Occipital lobe (tissue), 2 donors: ENCODE data around the gene PPM1F. TPM values are rescaled to one million over a fixed set of nuclear protein-coding genes. Genes with fewer than 3 reads are reported as not detected.

ENCODE experiments used
- DNase-seq: peaks from one replicate; lab custom pipeline; 2025; lab: John Stamatoyannopoulos, UW
- total RNA-seq: library from RNA; depleted of rRNA; stranded (reverse); fragments of >200 nt; gene quantifications from one replicate; pipeline ENCODE4 v1.2.3, GENCODE V29; 2014

Gene PPM1F
- 22.6 TPM for total RNA-seq

- DNase-seq: peak; percentile 79
Observed at GRCh38 chr22:21952586-21953571, at the start of gene PPM1F. Gene PPM1F, minus strand, starts transcription at chr22:21952848. Its CDS starts 6,800 bp downstream, at chr22:21946048.

DNA sequence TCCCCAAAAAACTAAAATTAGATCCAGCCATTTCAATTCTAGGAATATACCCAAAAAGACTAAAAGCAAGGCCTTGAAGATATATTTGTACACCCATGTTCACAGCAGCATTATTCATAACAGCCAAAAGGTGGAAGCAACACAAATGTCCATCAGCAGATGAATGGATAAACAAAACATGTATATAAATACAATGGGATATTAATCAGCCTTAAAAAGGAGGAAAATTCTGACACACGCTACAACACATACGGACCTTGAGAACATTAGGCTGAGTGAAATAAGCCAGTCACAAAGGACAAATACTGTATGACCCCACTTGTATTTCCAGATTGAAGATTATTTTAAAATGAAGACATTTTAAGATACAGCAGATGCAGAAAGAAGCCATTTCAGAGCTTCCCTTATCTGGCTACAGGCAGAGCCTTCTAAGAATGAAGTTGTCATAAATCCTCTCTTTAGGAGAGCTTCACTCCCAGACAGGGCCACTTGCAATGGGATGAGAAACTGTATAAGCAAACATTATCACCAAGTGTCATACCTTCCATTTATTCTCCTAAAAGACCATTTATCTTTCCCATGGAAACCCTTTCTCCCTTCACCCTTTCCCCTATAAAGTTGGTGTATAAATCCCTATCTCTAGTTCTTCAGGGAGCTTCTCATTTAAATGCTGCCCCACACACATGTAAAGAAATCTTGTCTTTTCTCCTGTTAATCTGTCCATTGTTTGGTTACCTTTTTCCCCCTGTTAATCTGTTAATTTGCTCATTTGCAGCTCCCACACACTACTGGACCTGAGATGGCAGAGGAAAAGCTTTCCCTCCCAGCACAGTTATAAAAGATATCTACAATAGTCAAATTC, 49.2 kb upstream of the PPM1F start:
- DNase-seq: no peak

GRCh38 chr22:21998595-21999247, 46.1 kb upstream of the PPM1F start:
- DNase-seq: no peak

DNA sequence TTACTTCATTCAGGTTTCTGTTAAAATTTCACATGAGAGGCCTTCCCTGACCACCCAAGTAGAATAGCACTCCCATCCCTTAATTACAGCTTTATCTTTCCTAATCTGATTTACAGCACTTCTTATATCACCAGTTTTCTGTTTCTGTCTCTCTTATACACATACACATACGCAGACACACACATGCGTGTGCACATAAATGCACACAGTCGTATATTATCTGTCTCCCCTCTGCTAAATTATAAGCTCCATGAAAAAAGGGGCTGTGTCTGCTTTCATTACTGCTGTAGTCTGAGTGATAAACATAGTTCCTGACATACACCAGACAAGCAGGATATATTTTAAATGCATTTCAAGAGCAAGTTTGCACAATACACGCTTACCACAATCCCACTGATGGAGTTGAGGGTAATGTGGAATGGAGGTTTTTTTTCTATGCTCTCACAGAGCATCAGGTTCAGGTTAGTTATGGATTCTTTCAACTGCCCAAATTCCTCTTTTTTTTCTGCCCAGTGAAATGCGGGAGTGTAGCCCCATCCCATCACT, 43.6 kb upstream of the PPM1F start:
- DNase-seq: no peak

DNA sequence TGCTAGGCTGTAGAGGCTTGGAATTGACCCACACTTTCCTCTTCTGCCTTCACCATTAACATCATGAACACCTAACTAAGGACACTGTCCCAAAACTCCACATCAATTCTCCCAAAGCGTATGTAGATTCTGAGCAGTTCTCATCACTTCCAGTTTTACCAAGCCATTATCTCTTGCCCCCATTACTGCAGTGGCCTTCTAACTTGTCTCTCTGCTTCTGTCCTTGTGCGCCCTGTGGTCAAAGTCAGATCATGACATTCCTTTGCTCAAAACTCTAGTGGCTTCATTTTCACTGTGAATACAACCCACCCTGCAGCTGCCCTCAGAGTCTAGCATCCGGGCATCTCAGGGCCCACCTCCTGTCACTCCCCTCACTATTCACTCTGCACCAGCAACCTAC, 43.0 kb upstream of the PPM1F start:
- no peak for DNase-seq

- DNase-seq: no peak
Observed at GRCh38 chr22:21994881-21995444, 42.3 kb upstream of the PPM1F start.

DNA sequence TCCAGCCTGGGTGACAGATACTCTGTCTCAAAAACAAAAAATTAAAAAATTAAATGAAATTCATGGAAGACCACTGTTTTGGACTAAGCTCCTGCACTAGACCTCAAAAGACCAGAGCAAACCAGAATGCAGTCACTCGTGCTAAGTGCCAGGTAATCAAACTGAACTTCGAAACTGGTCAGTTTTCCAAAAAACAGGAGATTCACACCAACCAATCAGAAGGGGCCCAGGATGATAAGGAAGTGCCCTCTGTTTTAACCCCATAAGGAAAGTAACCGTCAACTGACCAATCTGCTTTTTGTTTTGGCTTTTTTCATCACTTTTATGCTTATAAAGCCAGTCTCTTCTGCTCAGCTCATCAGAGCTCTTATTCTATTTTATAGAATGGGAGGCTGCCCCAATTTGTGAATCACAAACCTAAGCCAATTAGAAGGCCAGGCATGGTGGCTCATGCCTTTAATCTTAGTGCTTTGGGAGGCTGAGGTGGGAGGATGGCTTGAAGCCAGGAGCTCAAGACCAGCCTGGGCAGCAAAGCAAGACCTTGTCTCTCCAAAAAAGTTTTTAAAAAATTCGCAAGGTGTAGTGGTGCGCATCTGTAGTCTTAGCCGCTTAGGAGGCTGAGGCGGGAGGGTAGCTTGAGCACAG, 40.1 kb upstream of the PPM1F start:
- DNase-seq: no peak

GRCh38 chr22:21991774-21992173, 39.1 kb upstream of the PPM1F start:
- DNase-seq: no peak

DNA sequence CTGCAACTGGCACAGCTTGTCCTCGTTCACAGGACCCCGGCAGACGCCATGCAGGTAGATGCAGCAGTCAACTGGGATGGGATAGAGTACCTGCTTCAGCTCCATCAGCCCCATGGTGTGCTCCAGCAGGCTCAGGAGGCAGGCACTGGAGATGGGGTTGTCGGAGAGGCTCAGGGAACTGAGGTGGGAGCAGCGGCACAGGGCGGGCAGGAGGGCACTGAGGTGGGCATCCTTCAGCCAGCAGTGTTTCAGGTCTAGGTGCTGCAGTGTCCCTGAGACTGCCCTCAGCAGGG, 38.6 kb upstream of the PPM1F start:
- no peak for DNase-seq

DNA sequence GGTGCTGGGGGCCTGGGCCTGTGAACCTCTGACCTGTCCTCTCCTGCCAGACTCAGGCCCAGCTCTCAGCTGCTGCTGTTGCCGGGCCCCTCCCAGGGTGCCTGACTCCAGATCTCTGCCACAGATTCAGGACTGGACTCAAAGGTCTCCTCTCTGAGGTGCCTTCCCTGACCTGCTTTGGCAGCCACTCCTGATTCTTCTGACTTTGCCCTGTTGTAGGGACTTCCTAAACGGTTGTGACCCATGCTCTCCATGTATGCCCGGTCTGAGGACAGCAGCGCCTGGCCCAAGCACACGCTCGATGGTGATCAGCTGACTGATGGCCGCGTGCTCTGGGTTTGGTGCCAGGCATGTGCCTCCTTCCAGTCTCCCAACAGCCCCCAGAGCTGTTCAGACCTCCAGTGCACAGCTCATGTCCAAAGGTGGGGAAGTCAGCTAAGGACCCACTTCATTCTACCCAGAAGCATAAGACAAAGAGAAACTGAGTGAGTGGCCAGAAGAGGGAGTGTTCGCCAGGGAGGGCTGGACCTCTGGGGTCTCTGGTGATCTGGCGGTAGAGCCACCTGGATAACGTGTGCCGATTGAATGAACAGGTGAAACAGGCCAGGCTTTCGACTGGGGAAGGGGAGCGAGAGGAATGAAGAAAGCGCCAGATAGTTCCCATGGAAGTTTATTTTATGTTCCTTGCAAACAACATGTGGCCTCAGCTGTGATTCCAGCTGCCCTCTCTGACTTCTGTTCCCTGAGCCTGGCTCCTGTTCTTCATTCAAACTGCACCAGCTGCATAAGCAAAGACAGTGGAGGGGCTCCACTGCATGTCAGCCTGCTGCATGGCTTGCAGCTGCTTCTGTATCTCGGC, 38.0 kb upstream of the PPM1F start:
- DNase-seq: no peak

DNA sequence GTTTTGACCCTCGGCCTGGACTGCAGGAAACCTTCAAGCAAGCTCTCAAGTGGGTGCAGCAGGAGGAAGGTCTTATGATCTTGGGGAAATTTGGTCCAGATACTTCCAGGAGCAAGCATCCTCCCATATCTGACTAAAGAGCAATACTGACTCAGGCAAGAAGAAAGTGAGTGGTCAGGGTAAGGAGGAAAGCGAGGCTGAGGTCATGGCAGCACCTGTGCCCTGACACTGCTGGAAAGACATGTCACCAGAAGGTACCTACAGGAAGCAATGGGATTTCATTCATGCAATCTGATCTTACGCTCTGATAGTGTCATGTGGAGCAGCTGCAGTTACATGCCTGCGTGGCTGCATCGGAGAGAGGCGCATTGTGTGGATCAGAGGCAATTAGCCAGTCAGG, 36.4 kb upstream of the PPM1F start:
- DNase-seq: no peak

- no peak for DNase-seq
Observed at GRCh38 chr22:21985214-21985613, 32.6 kb upstream of the PPM1F start.

DNA sequence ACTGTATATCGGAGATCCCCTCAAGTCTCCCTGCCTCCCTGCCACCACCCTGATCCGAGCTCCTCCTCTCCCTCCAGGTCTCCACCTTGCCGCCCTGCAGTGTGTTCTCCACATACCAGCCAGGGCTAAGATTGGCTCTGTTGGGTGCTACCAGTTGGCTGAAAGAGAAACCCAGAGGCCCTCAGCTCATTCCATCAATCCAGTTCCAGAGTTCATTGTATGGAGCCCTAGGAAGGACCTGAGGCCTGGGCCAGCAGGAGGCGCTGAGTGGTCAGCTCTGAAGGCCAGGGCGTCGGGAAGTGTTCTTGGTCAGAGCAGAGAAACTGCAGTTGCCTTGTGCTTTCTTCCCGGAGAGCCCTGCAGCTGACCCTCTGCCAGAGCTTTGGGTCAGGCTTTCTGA, 32.1 kb upstream of the PPM1F start:
- DNase-seq: no peak

DNA sequence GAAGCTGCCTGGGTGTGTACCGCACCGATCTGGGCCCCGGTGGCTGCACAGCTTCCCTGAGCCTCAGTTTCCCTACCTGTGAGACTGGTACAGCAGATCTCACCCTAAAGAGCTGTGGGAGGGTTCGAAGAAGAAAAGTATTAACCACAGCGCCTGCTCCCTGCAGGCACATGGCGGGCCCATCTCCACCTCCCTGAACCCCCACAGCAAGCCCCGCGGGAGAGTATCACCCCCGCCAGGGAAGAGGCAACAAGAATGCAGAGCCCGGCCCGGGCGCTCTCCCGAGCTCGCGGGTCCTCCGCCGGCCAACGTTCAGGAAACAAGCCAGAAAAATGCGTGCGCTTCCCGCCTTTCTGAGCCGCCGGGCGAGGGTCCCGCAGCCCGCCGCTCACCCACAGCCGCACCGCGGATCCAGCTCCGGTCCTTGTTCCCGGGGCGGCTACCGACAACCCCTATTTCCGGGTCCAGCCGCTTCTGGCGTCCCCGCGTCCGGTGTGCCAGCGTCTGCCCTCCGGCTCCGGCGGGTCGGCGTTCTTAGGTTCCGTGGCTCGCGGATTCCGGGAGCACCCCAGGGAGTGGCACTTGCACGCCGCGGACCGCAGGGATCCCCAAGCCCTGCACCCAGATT, 29.8 kb upstream of the PPM1F start, which contains the start of gene TOP3B:
TOP3B (minus strand) TSS at position 450 of the 628 bp plus-strand sequence. CDS start 7,078 bp downstream, outside the sequence.
- peak; percentile 87 for DNase-seq

DNA sequence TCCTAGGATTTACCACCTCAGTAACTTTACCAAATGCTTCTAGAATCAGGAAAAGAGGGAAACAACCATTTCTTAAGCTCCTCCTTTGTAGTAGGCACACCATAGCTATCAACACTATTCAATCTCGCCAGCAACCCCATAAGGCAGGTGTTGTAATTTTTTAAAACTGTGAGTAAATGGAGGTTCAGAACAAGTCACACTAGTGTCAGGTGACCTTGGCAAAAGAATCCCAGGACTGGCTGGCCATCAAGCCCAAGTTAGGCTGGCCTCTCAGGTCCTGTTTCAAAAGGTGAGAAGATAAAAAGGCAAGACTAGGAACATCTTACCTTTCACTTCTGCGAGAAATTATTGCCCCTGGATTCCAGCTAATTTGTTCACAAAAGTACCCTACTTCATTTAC, 29.2 kb upstream of the PPM1F start:
- DNase-seq: no peak

- no peak for DNase-seq
Observed at GRCh38 chr22:21980547-21980946, 27.9 kb upstream of the PPM1F start.

DNA sequence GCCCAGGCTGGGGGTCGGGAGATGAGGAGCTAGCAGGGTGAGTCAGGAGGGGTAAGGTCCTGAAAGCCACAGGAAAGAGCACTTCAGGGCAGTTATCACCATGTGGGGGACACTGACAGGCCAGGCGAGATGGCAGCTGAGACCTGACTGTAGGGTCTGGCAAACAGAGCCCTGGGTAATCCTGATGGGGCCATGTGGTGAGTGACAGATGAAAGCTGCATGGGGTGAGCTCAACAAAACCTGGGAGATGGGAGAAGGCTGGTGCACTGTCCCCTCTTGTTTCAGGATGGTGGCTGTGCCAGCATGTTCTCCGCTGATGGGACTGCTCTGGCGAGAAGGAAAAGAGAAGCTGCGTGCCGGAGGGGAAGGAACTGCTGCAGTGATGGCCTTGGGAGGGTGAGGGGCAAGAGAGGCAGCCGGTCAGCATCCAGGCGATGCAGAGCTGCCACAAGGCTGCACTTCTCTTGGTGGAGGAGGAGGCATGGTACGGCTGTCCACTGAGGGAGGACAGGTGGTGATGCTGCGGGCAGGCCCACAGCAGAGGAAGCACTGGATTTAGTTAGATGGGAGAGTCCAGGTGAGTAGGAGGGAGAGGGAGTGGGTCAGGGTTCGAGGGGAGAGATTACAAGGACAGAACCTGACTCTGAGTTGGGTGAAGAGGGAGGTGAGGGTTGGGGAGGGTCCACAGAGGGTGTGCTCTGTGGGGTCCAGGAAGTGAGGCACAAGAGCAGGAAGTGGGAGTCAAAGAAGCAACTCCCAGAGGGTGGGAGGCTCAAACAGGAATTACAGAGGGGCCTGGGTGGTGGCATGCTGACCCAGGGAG, 26.1 kb upstream of the PPM1F start:
- DNase-seq: no peak

GRCh38 chr22:21977814-21978213, 25.2 kb upstream of the PPM1F start:
- no peak for DNase-seq
